A673 (cell line): ENCODE data around the gene GSX1.

Experiments used
- CTCF ChIP-seq: fragments of 300-800, 200-600 bp; sonication (generic); conservative IDR thresholded peaks from 2 replicates; pipeline ENCODE4 v1.5.1; 2017; ENCODE audit warnings: low read depth, mild to moderate bottlenecking, antibody characterized with exemption, low read length, moderate library complexity, mixed read lengths
- EZH2 ChIP-seq: fragments of 200-600 bp; sonication (generic); IDR thresholded peaks from 2 replicates; pipeline ENCODE4 v1.6.1; 2017; ENCODE audit warnings: borderline replicate concordance, low read depth, mild to moderate bottlenecking, mixed read lengths, antibody characterized with exemption, low read length; ENCODE audit not compliant: poor library complexity, severe bottlenecking

- no peak for TF ChIP-seq CTCF
- peak; percentile 64 for TF ChIP-seq EZH2
Measured at GRCh38 chr13:27794921-27795717, 2.8 kb downstream of the GSX1 start.
